Peyer's patch (tissue), 4 donors: Measurements from ENCODE around the gene NDNF. TPM values are rescaled to one million over a fixed set of nuclear protein-coding genes. Genes with fewer than 3 reads are reported as not detected.

Experiments
- DNase-seq, 3 donors: peaks; one replicate each; pipeline ENCODE4 v3.0.0-alpha.2; 2017 to 2019
- H3K27ac ChIP-seq, 4 donors: fragments of 200-600 bp; sonication (generic); one replicate each; pipeline ENCODE4 v1.5.1; 2016 to 2019
- H3K27me3 ChIP-seq, 2 donors: fragments of 200-600 bp; sonication (generic); one replicate each; pipeline ENCODE4 v1.5.1; 2019
- H3K36me3 ChIP-seq, 3 donors: fragments of 200-600 bp; sonication (generic); one replicate each; pipeline ENCODE4 v1.5.1; 2016 to 2019
- H3K4me1 ChIP-seq, 4 donors: fragments of 200-600 bp; sonication (generic); one replicate each; pipeline ENCODE4 v1.5.1; 2016 to 2019
- H3K4me3 ChIP-seq, 4 donors: fragments of 200-600 bp; sonication (generic); 1 replicate in 3 of 4; 2 replicates in 1 of 4; pipeline ENCODE4 v1.5.1; 2016 to 2019; ENCODE audit warnings: mild to moderate bottlenecking in 1 of 4
- H3K9me3 ChIP-seq, 4 donors: fragments of 200-600 bp; sonication (generic); one replicate each; pipeline ENCODE4 v1.5.1; 2016 to 2019; ENCODE audit warnings: mild to moderate bottlenecking in 1 of 4
- CTCF ChIP-seq, 6 experiments: fragments of 450-650 bp in 4 of 6; fragments of 200-600 bp in 2 of 6; sonication (generic) in 1 of 6; IDR thresholded peaks; one replicate each; pipeline ENCODE4 v1.5.1; 2017 to 2019; ENCODE audit warnings: antibody characterized with exemption in 6 of 6, mild to moderate bottlenecking in 3 of 6, moderate library complexity in 1 of 6
- POLR2A ChIP-seq, 2 donors: fragments of 450-650 bp; IDR thresholded peaks; one replicate each; pipeline ENCODE4 v1.5.1; 2017; ENCODE audit warnings: antibody characterized with exemption in 2 of 2, mild to moderate bottlenecking in 2 of 2, moderate library complexity in 2 of 2
- total RNA-seq, 4 donors: library from RNA; depleted of rRNA; stranded (reverse); fragments of >200 nt; gene quantifications; one replicate each; pipeline ENCODE4 v1.1.0, GENCODE V29; 2016

The NDNF gene
- total RNA-seq, 4 donors from 2014 or later: 0.70 to 2.9 (median 2.3) TPM; not detected in 1

DNA sequence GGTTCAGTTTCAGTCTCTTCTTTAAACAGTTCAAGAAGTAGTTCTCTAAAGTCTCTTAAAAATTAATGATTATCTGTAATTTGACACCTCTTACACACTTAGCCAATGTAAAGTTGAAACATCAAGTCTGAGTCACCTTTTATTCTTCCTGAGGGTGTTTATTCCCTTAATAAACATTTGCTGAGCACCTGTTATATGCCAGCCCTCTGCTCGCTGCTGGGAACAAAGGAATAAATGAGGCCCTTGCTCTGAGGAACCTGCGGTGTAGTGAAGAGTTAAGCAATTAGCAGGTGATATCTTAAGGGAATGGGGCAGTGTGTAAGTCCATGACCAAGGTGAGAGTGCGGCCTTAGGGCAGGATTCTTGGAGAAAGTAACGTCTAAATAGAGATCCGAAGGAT lies 5.2 kb upstream of the NDNF start:
- Histone ChIP-seq H3K27me3 (peaks cover 0 to 6% of the 10 kb centered on the region in 2 donors), H3K4me1 (peaks cover 0 to 10% (median 0%) of the 10 kb centered on the region in 4 donors), H3K27ac (no peak overlapping the region), H3K4me3 (no peak overlapping the region), H3K36me3 (no peaks in the 10 kb centered on the region), H3K9me3 (no peaks in the 10 kb centered on the region)
- no peak for TF ChIP-seq CTCF (IDR thresholded peaks at IDR 0.05)
- no peak for TF ChIP-seq POLR2A (IDR thresholded peaks at IDR 0.05)
- no peak for DNase-seq

DNA sequence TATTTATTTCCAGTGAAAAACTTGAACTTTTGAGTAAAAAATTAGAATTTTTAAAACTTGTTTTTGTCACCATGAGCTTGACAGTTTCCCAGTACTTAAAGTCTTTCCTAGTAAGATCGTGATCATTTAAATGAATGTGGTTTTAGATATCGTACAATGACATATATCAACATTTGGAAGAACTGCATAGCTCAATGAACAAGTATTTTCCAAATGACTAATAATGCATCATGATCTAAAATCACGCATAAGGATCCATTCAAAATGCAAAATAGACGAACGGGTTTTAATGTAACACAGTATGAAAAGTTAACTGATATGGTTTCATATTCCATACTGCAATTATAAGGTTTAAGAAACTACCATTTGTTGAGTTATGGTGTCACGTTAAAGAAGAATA lies 4.1 kb upstream of the NDNF start:
- Histone ChIP-seq H3K27ac (no peak overlapping the region), H3K4me3 (no peak overlapping the region), H3K27me3 (peaks cover 0 to 6% of the 10 kb centered on the region in 2 donors), H3K4me1 (peaks cover 0 to 15% (median 2%) of the 10 kb centered on the region in 4 donors), H3K9me3 (no peaks in the 10 kb centered on the region), H3K36me3 (no peaks in the 10 kb centered on the region)
- no peak for DNase-seq
- no peak for TF ChIP-seq CTCF (IDR thresholded peaks at IDR 0.05)
- TF ChIP-seq POLR2A (IDR thresholded peaks at IDR 0.05): no peak

- Histone ChIP-seq H3K4me3 (no peak overlapping the region), H3K27ac (no peak overlapping the region)
Observed at GRCh38 chr4:121073672-121074381, 1.5 kb upstream of the NDNF start.

GRCh38 chr4:121073004-121073435 lies 685 bp upstream of the NDNF start:
- Histone ChIP-seq H3K27ac (peak overlapping the region in 1 of 4 donors; percentile 53), H3K4me1 (peaks cover 0 to 25% (median 2%) of the 10 kb centered on the region in 4 donors), H3K9me3 (no peaks in the 10 kb centered on the region), H3K4me3 (peak overlapping the region in 3 of 4 donors; percentile 49 to 55 (median 49)), H3K36me3 (no peaks in the 10 kb centered on the region), H3K27me3 (peaks cover 0 to 15% of the 10 kb centered on the region in 2 donors)
- DNase-seq: no peak
- no peak for TF ChIP-seq CTCF (IDR thresholded peaks at IDR 0.05)
- no peak for TF ChIP-seq POLR2A (IDR thresholded peaks at IDR 0.05)

More at GRCh38 chr4:121073672-121074381, 1.5 kb upstream of the NDNF start:
- peaks cover 0 to 25% (median 2%) of the 10 kb centered on the region in 4 donors for H3K4me1 ChIP-seq
- no peaks in the 10 kb centered on the region for H3K9me3 ChIP-seq
- DNase-seq: no peak
- no peak for TF ChIP-seq CTCF (IDR thresholded peaks at IDR 0.05)
- no peak for TF ChIP-seq POLR2A (IDR thresholded peaks at IDR 0.05)
- H3K27me3 ChIP-seq: peaks cover 0 to 15% of the 10 kb centered on the region in 2 donors
- no peaks in the 10 kb centered on the region for H3K36me3 ChIP-seq

- H3K9me3 ChIP-seq: no peaks in the 10 kb centered on the region
- H3K27ac ChIP-seq: peak overlapping the region in 2 of 4 donors; percentile 53 to 68
- H3K4me1 ChIP-seq: peaks cover 0 to 25% (median 2%) of the 10 kb centered on the region in 4 donors
- H3K36me3 ChIP-seq: no peaks in the 10 kb centered on the region
- H3K4me3 ChIP-seq: peak overlapping the region; percentile 27 to 55 (median 49)
- no peak for DNase-seq
- TF ChIP-seq CTCF (IDR thresholded peaks at IDR 0.05) (no peak), POLR2A (IDR thresholded peaks at IDR 0.05) (no peak)
- peaks cover 0 to 15% of the 10 kb centered on the region in 2 donors for H3K27me3 ChIP-seq
Observed at GRCh38 chr4:121071640-121072223, 603 bp downstream of the NDNF start.
